ENCODE measurements around the gene GNRH2. TPM values are rescaled to one million over a fixed set of nuclear protein-coding genes. Genes with fewer than 3 reads are reported as not detected.

Gene GNRH2, protein sequence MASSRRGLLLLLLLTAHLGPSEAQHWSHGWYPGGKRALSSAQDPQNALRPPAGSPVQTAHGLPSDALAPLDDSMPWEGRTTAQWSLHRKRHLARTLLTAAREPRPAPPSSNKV
- total RNA-seq = 0.18 TPM in 1 of 2 replicates, not detected in the other

DNA sequence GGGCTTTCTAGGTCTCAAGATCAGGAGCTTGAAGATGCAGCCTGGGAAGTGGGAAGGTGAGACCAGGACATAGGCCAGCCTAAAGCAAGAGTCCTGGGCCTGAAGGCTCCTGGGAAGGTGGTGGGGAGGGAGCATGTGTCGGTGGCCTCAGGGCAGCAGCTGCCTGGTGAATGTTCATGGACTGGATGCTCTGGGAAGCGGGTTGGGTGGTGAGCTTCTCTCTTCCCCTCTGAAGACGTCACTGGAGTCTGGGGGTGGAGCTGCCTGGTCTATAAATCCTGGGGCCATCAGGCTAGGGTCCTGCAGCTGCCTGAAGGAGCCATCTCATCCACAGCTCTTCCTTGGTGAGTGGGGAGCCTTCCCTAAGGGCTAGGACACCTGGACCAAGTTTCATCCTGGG, at the start of gene GNRH2:
Gene GNRH2, plus strand, starts transcription at position 301 of the 400 bp plus-strand sequence. CDS start 793 bp downstream, outside the sequence.

DNA sequence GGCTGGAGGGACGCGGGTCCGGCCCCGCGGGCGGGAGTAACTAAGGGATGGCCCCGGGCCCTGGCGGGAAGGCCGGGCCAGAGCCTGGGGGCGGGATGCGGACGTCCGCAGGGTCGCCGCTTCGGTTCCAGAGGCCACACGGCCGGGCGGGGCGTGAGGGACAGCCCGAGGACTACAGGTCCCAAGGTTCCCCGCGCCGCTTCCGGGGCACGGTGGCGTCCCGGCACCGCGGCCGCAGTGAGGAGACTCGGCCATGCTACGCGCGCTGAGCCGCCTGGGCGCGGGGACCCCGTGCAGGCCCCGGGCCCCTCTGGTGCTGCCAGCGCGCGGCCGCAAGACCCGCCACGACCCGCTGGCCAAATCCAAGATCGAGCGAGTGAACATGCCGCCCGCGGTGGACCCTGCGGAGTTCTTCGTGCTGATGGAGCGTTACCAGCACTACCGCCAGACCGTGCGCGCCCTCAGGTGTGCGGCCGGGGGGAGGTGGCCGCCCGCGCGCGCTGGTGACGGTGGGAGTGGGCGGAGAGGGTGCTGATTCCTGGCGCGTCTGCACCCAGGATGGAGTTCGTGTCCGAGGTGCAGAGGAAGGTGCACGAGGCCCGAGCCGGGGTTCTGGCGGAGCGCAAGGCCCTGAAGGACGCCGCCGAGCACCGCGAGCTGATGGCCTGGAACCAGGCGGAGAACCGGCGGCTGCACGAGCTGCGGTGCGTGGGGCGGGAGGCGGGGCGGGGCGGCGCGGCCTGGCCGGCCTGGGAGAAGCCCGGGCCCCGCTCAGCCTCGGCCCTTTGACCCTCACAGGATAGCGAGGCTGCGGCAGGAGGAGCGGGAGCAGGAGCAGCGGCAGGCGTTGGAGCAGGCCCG, 2.6 kb downstream of the GNRH2 start, which contains the start of gene MRPS26:
Gene MRPS26, plus strand, starts transcription at position 237 of the 861 bp plus-strand sequence. Its CDS starts 17 bp downstream, at position 254.

DNA sequence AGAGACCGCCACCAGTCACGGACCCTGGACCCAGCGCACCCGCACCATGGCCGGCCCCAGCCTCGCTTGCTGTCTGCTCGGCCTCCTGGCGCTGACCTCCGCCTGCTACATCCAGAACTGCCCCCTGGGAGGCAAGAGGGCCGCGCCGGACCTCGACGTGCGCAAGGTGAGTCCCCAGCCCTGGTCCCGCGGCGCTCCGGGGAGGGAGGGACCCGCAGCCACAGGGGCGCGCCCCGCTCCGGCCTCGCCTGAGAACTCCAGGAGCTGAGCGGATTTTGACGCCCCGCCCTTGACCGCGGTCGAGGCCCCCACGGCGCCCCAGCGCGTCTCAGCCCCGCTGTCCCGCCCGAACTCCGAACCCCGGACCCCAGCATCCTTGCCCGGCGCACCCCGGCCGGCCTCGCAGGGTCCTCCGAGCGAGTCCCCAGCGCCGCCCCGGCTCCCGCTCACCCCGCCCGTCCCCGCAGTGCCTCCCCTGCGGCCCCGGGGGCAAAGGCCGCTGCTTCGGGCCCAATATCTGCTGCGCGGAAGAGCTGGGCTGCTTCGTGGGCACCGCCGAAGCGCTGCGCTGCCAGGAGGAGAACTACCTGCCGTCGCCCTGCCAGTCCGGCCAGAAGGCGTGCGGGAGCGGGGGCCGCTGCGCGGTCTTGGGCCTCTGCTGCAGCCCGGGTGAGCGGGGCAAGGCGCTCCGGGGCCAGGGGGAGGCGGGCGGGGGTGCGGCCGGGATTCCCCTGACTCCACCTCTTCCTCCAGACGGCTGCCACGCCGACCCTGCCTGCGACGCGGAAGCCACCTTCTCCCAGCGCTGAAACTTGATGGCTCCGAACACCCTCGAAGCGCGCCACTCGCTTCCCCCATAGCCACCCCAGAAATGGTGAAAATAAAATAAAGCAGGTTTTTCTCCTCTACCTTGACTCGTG, 28.4 kb downstream of the GNRH2 start, which contains the start of gene OXT:
Gene OXT, plus strand, starts transcription at position 11 of the 920 bp plus-strand sequence. Its CDS starts 36 bp downstream, at position 47.

DNA sequence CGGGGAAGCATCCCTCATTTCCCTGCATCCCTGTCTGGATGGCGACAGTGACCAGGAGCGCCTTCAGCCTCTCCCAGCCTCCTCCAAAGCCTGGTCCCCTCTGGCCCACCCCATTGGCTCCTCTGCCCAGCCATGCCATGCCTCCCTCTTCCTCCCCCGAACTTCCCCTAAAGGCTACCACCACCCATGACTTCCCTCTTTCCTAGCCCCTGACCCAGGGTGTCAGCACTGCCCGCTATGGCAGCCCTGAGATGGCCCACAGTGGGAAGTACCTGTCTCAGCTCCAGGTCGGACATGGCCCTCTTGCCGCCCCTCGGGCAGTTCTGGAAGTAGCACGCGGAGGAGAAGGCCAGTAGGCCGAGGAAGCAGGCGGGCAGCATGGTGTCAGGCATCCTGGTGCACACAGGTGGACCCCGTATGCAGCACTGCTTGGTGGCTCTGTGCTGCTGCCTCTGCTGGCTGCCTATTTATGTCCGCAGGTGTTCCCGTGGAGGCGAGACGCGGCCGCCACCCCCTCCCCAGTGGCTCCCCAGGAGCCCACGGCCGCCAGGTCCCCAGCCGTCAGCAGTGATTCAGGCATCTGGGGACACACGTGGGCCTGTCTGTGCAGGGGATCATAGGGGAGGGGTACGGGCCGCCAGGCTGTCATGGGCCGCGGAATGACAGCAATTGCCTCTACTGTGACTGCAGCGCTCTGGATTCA, 41.0 kb downstream of the GNRH2 start, which contains the start of gene AVP:
Gene AVP, minus strand, starts transcription at position 442 of the 703 bp plus-strand sequence. Its CDS starts 50 bp downstream, at position 392.

Other genes starting within 250 kb of the GNRH2 start
- 0.09 TPM in 1 of 2 replicates, not detected in the other for gene CPXM1, start 243.0 kb upstream of the GNRH2 start, total RNA-seq
- gene C20orf141, start 228.6 kb upstream of the GNRH2 start, total RNA-seq = not detected in 2 replicates
- gene TMEM239, start 227.3 kb upstream of the GNRH2 start, total RNA-seq = not detected in 2 replicates
- gene PCED1A, start 203.0 kb upstream of the GNRH2 start, total RNA-seq = 9.4 and 19.0 TPM in 2 replicates
- gene VPS16, start 202.9 kb upstream of the GNRH2 start, total RNA-seq = 46.4 and 70.4 TPM in 2 replicates
- gene PTPRA, start 170.1 kb upstream of the GNRH2 start, total RNA-seq = 20.6 and 28.1 TPM in 2 replicates
- 41.4 and 48.8 TPM in 2 replicates for gene MRPS26, start 2.4 kb downstream of the GNRH2 start, total RNA-seq
- not detected in 2 replicates for gene OXT, start 28.0 kb downstream of the GNRH2 start, total RNA-seq
- gene AVP, start 41.1 kb downstream of the GNRH2 start, total RNA-seq = not detected in 2 replicates
- 15.6 and 16.7 TPM in 2 replicates for gene FASTKD5, start 116.2 kb downstream of the GNRH2 start, total RNA-seq
- gene UBOX5, start 116.2 kb downstream of the GNRH2 start, total RNA-seq = 1.8 and 2.0 TPM in 2 replicates
- gene LZTS3, start 129.9 kb downstream of the GNRH2 start, total RNA-seq = 2.2 and 4.2 TPM in 2 replicates
- gene DDRGK1, start 161.1 kb downstream of the GNRH2 start, total RNA-seq = 26.1 and 37.9 TPM in 2 replicates
- 26.3 and 34.4 TPM in 2 replicates for gene ITPA, start 165.9 kb downstream of the GNRH2 start, total RNA-seq
- 4.1 TPM in 2 replicates for gene SLC4A11, start 195.6 kb downstream of the GNRH2 start, total RNA-seq